Measurements from ENCODE around the gene PLAC1. TPM values are rescaled to one million over a fixed set of nuclear protein-coding genes. Genes with fewer than 3 reads are reported as not detected.

PLAC1 gene
- total RNA-seq, 1 experiment from 2014 or later: 2.6 TPM

DNA sequence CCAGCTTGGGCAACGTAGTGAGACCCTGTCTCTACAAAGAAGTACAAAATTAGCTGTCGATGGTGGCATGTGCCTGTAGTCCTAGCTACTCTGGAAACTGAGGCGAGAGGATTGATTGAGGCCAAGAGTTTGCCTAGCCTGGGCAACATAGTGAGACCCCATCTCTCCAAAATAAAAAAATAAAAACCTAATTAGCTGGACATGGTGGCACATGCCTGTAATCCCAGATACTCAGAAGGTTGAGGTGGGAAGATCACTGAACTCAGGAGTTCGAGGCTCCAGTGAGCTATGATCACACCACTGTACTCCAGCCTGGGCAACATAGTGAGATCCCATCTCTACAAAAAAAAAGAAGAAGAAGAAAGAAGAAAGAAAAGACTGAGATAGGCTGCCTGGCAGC lies 17.4 kb downstream of the PLAC1 start:
- CTCF ChIA-PET: no interaction called here
- no peaks in the 10 kb centered on the region for H3K9me2 ChIP-seq (replicated peaks; ENCODE audit: low read length)

DNA sequence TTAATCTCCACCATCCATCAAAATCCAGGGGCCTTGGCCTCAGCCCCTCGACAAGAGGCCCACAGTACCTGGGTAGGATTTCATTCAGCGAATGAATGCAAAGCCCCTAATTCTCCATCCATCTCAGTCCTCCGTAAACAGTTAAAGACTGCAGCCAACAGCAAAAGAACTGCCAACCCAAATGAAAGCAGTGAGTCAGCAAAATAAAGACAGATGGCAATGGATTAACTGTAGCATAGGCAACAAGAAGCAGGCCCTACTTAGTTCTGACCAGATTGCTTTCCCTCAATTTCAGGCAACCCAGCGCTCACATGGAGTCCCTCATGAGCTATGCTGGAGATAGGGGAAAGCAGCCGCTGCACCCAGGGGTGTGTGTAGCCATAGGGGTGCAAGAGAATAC lies 21.4 kb downstream of the PLAC1 start:
- Histone ChIP-seq H3K9me3 (ENCODE audit: low read length) (no peaks in the 10 kb centered on the region), H4K20me1 (ENCODE audit: low read length) (no peaks in the 10 kb centered on the region), H3K4me1 (ENCODE audit: insufficient read depth, low read length) (no peaks in the 10 kb centered on the region), H2AFZ (ENCODE audit: low read length) (no peak overlapping the region), H3K4me2 (ENCODE audit: low read length) (no peak overlapping the region), H3K79me2 (ENCODE audit: low read length) (no peaks in the 10 kb centered on the region), H3K27ac (ENCODE audit: low read length) (no peak overlapping the region), H3K36me3 (ENCODE audit: low read depth, low read length) (no peaks in the 10 kb centered on the region), H3F3A (ENCODE audit: low read length, unreplicated experiment) (no peaks in the 10 kb centered on the region), H3K9me2 (replicated peaks; ENCODE audit: low read length) (no peaks in the 10 kb centered on the region), H3K27me3 (ENCODE audit: low read length) (no peaks in the 10 kb centered on the region), H3K9ac (ENCODE audit: low read length) (no peak overlapping the region), H3K4me3 (ENCODE audit: low read length) (no peak overlapping the region)
- DNase-seq (no peak), ATAC-seq (no peak)
- intact Hi-C loops (cut with micrococcal nuclease): no loop called here
- BruUV-seq (replicated peaks): no TSS peak
- POLR2A ChIA-PET (ENCODE audit: unreplicated experiment): no interaction called here
- CTCF ChIA-PET: no interaction called here
- TF ChIP-seq EZH2 (IDR thresholded peaks at IDR 0.05; ENCODE audit: low read length, unreplicated experiment) (no peak), EZH2phosphoT487 (IDR thresholded peaks at IDR 0.05; ENCODE audit: borderline replicate concordance, low read length) (no peak)
- TF ChIP-seq, protein P1, sequence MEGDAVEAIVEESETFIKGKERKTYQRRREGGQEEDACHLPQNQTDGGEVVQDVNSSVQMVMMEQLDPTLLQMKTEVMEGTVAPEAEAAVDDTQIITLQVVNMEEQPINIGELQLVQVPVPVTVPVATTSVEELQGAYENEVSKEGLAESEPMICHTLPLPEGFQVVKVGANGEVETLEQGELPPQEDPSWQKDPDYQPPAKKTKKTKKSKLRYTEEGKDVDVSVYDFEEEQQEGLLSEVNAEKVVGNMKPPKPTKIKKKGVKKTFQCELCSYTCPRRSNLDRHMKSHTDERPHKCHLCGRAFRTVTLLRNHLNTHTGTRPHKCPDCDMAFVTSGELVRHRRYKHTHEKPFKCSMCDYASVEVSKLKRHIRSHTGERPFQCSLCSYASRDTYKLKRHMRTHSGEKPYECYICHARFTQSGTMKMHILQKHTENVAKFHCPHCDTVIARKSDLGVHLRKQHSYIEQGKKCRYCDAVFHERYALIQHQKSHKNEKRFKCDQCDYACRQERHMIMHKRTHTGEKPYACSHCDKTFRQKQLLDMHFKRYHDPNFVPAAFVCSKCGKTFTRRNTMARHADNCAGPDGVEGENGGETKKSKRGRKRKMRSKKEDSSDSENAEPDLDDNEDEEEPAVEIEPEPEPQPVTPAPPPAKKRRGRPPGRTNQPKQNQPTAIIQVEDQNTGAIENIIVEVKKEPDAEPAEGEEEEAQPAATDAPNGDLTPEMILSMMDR (conservative IDR thresholded peaks at IDR 0.05; ENCODE audit: low read depth, low read length): no peak

More for the DNA sequence above, 17.4 kb downstream of the PLAC1 start:
- no peak for ATAC-seq
- no peak overlapping the region for H3K9ac ChIP-seq (ENCODE audit: low read length)
- TF ChIP-seq EZH2phosphoT487 (IDR thresholded peaks at IDR 0.05; ENCODE audit: borderline replicate concordance, low read length): no peak
- no peak for TF ChIP-seq EZH2 (IDR thresholded peaks at IDR 0.05; ENCODE audit: low read length, unreplicated experiment)
- TF ChIP-seq, protein P1 (conservative IDR thresholded peaks at IDR 0.05; ENCODE audit: low read depth, low read length): no peak
- no peak overlapping the region for H3K4me3 ChIP-seq (ENCODE audit: low read length)
- intact Hi-C loops (cut with micrococcal nuclease): no loop called here
- H3K4me2 ChIP-seq (ENCODE audit: low read length): no peak overlapping the region
- no peaks in the 10 kb centered on the region for H3K9me3 ChIP-seq (ENCODE audit: low read length)
- H4K20me1 ChIP-seq (ENCODE audit: low read length): no peaks in the 10 kb centered on the region
- H3K79me2 ChIP-seq (ENCODE audit: low read length): no peaks in the 10 kb centered on the region
- no peak overlapping the region for H2AFZ ChIP-seq (ENCODE audit: low read length)
- H3F3A ChIP-seq (ENCODE audit: low read length, unreplicated experiment): no peaks in the 10 kb centered on the region
- H3K4me1 ChIP-seq (ENCODE audit: insufficient read depth, low read length): no peaks in the 10 kb centered on the region
- H3K27me3 ChIP-seq (ENCODE audit: low read length): no peaks in the 10 kb centered on the region
- DNase-seq: no peak
- POLR2A ChIA-PET (ENCODE audit: unreplicated experiment): no interaction called here
- no TSS peak for BruUV-seq (replicated peaks)
- H3K36me3 ChIP-seq (ENCODE audit: low read depth, low read length): no peaks in the 10 kb centered on the region
- H3K27ac ChIP-seq (ENCODE audit: low read length): no peak overlapping the region

DNA sequence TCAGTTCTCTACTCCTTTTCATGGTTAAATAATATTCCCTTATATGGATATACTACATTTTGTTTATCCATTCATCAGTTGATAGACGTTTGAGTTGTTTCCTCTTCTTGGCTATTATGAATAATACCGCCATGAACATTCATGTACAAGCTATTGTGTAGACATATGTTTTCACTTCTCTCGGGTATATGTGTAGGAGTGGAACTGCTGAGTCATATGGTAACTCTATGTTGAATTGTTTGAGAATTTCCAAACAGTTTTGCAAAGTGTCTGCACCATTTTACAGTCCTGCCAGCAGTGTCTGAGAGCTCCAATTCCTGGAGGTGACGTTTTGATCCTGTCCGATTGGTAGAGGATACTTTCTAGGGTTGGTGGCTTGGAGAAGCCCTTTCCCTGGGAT lies 23.6 kb downstream of the PLAC1 start:
- CTCF ChIA-PET: no interaction called here
- no peak overlapping the region for H3K9ac ChIP-seq (ENCODE audit: low read length)
- no peaks in the 10 kb centered on the region for H3K79me2 ChIP-seq (ENCODE audit: low read length)
- no peak overlapping the region for H3K4me3 ChIP-seq (ENCODE audit: low read length)
- POLR2A ChIA-PET (ENCODE audit: unreplicated experiment): no interaction called here
- H3K9me2 ChIP-seq (replicated peaks; ENCODE audit: low read length): no peaks in the 10 kb centered on the region
- no peak overlapping the region for H2AFZ ChIP-seq (ENCODE audit: low read length)
- intact Hi-C loops (cut with micrococcal nuclease): no loop called here
- H3K9me3 ChIP-seq (ENCODE audit: low read length): no peaks in the 10 kb centered on the region
- DNase-seq (no peak), ATAC-seq (no peak)
- H3K36me3 ChIP-seq (ENCODE audit: low read depth, low read length): no peaks in the 10 kb centered on the region
- no peaks in the 10 kb centered on the region for H3F3A ChIP-seq (ENCODE audit: low read length, unreplicated experiment)
- no TSS peak for BruUV-seq (replicated peaks)
- H3K27ac ChIP-seq (ENCODE audit: low read length): no peak overlapping the region
- no peak overlapping the region for H3K4me2 ChIP-seq (ENCODE audit: low read length)
- H3K27me3 ChIP-seq (ENCODE audit: low read length): no peaks in the 10 kb centered on the region
- H3K4me1 ChIP-seq (ENCODE audit: insufficient read depth, low read length): no peaks in the 10 kb centered on the region
- TF ChIP-seq EZH2phosphoT487 (IDR thresholded peaks at IDR 0.05; ENCODE audit: borderline replicate concordance, low read length): no peak
- TF ChIP-seq EZH2 (IDR thresholded peaks at IDR 0.05; ENCODE audit: low read length, unreplicated experiment): no peak
- TF ChIP-seq, protein P1 (conservative IDR thresholded peaks at IDR 0.05; ENCODE audit: low read depth, low read length): no peak
- no peaks in the 10 kb centered on the region for H4K20me1 ChIP-seq (ENCODE audit: low read length)
